SK-N-SH (cell line): Measurements from ENCODE around the gene CELF4.
A peak's percentile ranks its signal among the peaks of the same experiment; 100 is the strongest.

Experiments used
- FOSL2 ChIP-seq: IDR thresholded peaks from 2 replicates; pipeline ENCODE4 v1.4.0; 2012; ENCODE audit warnings: low read depth, mild to moderate bottlenecking, moderate library complexity, borderline replicate concordance
- FOXM1 ChIP-seq: IDR thresholded peaks from 2 replicates; pipeline ENCODE4 v1.4.0; 2012; ENCODE audit warnings: low read depth, mild to moderate bottlenecking
- MXI1 ChIP-seq: IDR thresholded peaks from 2 replicates; pipeline ENCODE4 v1.6.1; 2012; ENCODE audit warnings: mild to moderate bottlenecking, low read depth, low read length, improper control_type of control experiment
- PBX3 ChIP-seq: IDR thresholded peaks from 2 replicates; pipeline ENCODE4; 2012
- POLR2AphosphoS5 ChIP-seq: IDR thresholded peaks from 2 replicates; pipeline ENCODE4 v1.6.1; 2012; ENCODE audit warnings: low read depth, low read length
- RAD21 ChIP-seq: IDR thresholded peaks from 2 replicates; pipeline ENCODE4 v1.6.1; 2012; ENCODE audit warnings: mild to moderate bottlenecking, low read length
- REST ChIP-seq: IDR thresholded peaks from 2 replicates; pipeline ENCODE4 v1.6.1; 2012; ENCODE audit warnings: mild to moderate bottlenecking, low read depth, low read length, moderate library complexity
- SMC3 ChIP-seq: IDR thresholded peaks from 2 replicates; pipeline ENCODE4 v1.6.1; 2012; ENCODE audit warnings: low read depth, low read length, improper control_type of control experiment
- TAF1 ChIP-seq: IDR thresholded peaks from 2 replicates; pipeline ENCODE4 v1.6.1; 2012; ENCODE audit warnings: low read depth, mild to moderate bottlenecking, low read length, moderate library complexity, borderline replicate concordance
- TCF12 ChIP-seq: IDR thresholded peaks from 2 replicates; pipeline ENCODE4 v1.4.0; 2012
- TEAD4 ChIP-seq: IDR thresholded peaks from 2 replicates; pipeline ENCODE4 v1.4.0; 2012; ENCODE audit warnings: mild to moderate bottlenecking, borderline replicate concordance; ENCODE audit not compliant: insufficient read depth
- TF ChIP-seq, protein P1 (sequence below): fragments of 200-600 bp; sonication (generic); IDR thresholded peaks from 2 replicates; pipeline ENCODE4 v1.6.1; 2017; ENCODE audit warnings: antibody characterized with exemption, mild to moderate bottlenecking, moderate library complexity

DNA sequence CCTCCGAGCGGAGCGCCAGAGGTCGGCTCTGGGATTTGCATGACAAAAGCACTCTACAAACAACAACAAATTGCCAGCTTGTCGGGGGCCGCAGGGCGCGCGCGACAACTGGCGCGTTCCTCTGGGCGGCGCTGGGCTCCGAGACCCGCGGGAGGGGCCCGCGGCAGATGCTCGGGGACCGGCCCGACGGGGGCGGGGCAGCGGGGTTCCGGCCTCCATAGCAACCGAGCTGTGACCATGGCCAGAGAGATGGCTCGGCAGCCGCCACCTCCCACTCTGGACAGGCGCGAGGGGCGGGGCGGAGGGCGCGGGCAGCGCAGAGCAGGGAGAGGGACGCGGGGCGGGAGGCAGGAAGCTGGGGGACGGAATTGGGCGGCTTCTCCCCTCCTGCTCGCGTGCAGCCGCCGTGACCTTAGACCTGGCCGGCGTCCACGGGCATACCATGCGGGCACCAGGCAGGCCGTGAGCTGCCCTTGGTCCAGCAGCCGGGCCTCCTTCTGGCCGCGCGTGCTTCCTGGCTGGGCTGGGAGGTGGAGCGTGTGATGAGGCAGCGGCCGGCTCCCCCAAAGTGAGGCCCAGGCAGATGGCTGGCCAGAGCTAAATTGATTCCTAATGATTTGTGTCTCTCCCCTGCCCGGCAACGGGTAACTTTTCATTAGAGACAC lies 171.5 kb downstream of the CELF4 start:
- TF ChIP-seq TCF12 (no peak), POLR2AphosphoS5 (no peak), PBX3 (no peak), SMC3 (no peak), REST (no peak), FOSL2 (no peak), TEAD4 (no peak), FOXM1 (no peak), RAD21 (no peak; the same call in 1 of the 2 replicates), MXI1 (peak; percentile 78), TAF1 (no peak)
- TF ChIP-seq, protein P1, sequence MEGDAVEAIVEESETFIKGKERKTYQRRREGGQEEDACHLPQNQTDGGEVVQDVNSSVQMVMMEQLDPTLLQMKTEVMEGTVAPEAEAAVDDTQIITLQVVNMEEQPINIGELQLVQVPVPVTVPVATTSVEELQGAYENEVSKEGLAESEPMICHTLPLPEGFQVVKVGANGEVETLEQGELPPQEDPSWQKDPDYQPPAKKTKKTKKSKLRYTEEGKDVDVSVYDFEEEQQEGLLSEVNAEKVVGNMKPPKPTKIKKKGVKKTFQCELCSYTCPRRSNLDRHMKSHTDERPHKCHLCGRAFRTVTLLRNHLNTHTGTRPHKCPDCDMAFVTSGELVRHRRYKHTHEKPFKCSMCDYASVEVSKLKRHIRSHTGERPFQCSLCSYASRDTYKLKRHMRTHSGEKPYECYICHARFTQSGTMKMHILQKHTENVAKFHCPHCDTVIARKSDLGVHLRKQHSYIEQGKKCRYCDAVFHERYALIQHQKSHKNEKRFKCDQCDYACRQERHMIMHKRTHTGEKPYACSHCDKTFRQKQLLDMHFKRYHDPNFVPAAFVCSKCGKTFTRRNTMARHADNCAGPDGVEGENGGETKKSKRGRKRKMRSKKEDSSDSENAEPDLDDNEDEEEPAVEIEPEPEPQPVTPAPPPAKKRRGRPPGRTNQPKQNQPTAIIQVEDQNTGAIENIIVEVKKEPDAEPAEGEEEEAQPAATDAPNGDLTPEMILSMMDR = 0 out of 2 replicates have a peak, but pooled peaks have one; percentile 9
